ENCODE data around the gene KIRREL3.

KIRREL3 gene

GRCh38 chr11:126948563-126948962 is 52.0 kb downstream of the KIRREL3 start:
- no peak overlapping the region for H3K4me3 ChIP-seq (ENCODE audit: low read depth, low read length)
- TF ChIP-seq CTCF (IDR thresholded peaks at IDR 0.05; ENCODE audit: low read depth, low read length, missing control alignments), result no peak
- DNase-seq (ENCODE audit: low read depth), result no peak

GRCh38 chr11:126945319-126945718 is 55.3 kb downstream of the KIRREL3 start:
- no peak overlapping the region for H3K4me3 ChIP-seq (ENCODE audit: low read depth, low read length)
- no peak for TF ChIP-seq CTCF (IDR thresholded peaks at IDR 0.05; ENCODE audit: low read depth, low read length, missing control alignments)
- no peak for DNase-seq (ENCODE audit: low read depth)

- DNase-seq (ENCODE audit: low read depth), result no peak
- TF ChIP-seq CTCF (IDR thresholded peaks at IDR 0.05; ENCODE audit: low read depth, low read length, missing control alignments), result no peak
- no peak overlapping the region for H3K4me3 ChIP-seq (ENCODE audit: low read depth, low read length)
Measured at GRCh38 chr11:126943316-126943715, 57.3 kb downstream of the KIRREL3 start.

GRCh38 chr11:126942146-126942545 is 58.4 kb downstream of the KIRREL3 start:
- H3K4me3 ChIP-seq (ENCODE audit: low read depth, low read length), result no peak overlapping the region
- DNase-seq (ENCODE audit: low read depth), result no peak
- no peak for TF ChIP-seq CTCF (IDR thresholded peaks at IDR 0.05; ENCODE audit: low read depth, low read length, missing control alignments)

GRCh38 chr11:126939552-126939951 is 61.0 kb downstream of the KIRREL3 start:
- no peak for DNase-seq (ENCODE audit: low read depth)
- H3K4me3 ChIP-seq (ENCODE audit: low read depth, low read length), result no peak overlapping the region
- TF ChIP-seq CTCF (IDR thresholded peaks at IDR 0.05; ENCODE audit: low read depth, low read length, missing control alignments), result no peak

GRCh38 chr11:126938718-126939117 is 61.9 kb downstream of the KIRREL3 start:
- no peak for TF ChIP-seq CTCF (IDR thresholded peaks at IDR 0.05; ENCODE audit: low read depth, low read length, missing control alignments)
- H3K4me3 ChIP-seq (ENCODE audit: low read depth, low read length), result no peak overlapping the region
- DNase-seq (ENCODE audit: low read depth), result no peak

GRCh38 chr11:126930091-126930841 is 70.3 kb downstream of the KIRREL3 start:
- H3K4me3 ChIP-seq (ENCODE audit: low read depth, low read length), result no peak overlapping the region
- TF ChIP-seq CTCF (IDR thresholded peaks at IDR 0.05; ENCODE audit: low read depth, low read length, missing control alignments), result no peak
- no peak for DNase-seq (ENCODE audit: low read depth)
